ENCODE measurements around the gene LAD1.

GRCh38 chr1:201401700-201402099 is 2.6 kb upstream of the LAD1 start:
- TF ChIP-seq CTCF (IDR thresholded peaks at IDR 0.05 in 8 of 11, conservative IDR thresholded peaks at IDR 0.05 in 3 of 11) (no peak), POLR2A (IDR thresholded peaks at IDR 0.05) (no peak), POLR2AphosphoS5 (IDR thresholded peaks at IDR 0.05) (no peak)
